ACC112 (cell line): Measurements from ENCODE around the gene ST7L.
"Not testable (repeated sequence)": the region's sequence is repeated elsewhere in the genome, so short reads cannot be mapped to it uniquely, and the experiment has no call there.

Experiments
- H2AFZ ChIP-seq: fragments of 200-600 bp; sonication (generic); one replicate; pipeline ENCODE4 v1.6.0; 2017; ENCODE audit warnings: antibody characterized with exemption, low read length; ENCODE audit not compliant: unreplicated experiment
- H3K27ac ChIP-seq: fragments of 200-600 bp; sonication (generic); 2 replicates; pipeline ENCODE4 v1.5.1; 2014; ENCODE audit warnings: low read depth, mild to moderate bottlenecking, antibody characterized with exemption, low read length, moderate library complexity
- H3K27me3 ChIP-seq: fragments of 200-600 bp; sonication (generic); 2 replicates; pipeline ENCODE4 v1.6.1; 2014; ENCODE audit warnings: mild to moderate bottlenecking, antibody characterized with exemption, low read length, moderate library complexity, mixed read lengths; ENCODE audit not compliant: insufficient read depth
- H3K36me3 ChIP-seq: fragments of 200-600 bp; sonication (generic); 2 replicates; pipeline ENCODE4 v1.6.1; 2016; ENCODE audit warnings: mild to moderate bottlenecking, antibody characterized with exemption, low read length, moderate library complexity, mixed read lengths; ENCODE audit not compliant: insufficient read depth
- H3K4me1 ChIP-seq: fragments of 200-600 bp; sonication (generic); one replicate; pipeline ENCODE4 v1.6.1; 2016; ENCODE audit warnings: low read length, mixed read lengths; ENCODE audit not compliant: insufficient read depth, unreplicated experiment, control insufficient read depth
- H3K4me3 ChIP-seq: fragments of 200-600 bp; sonication (generic); 2 replicates; pipeline ENCODE4 v1.5.1; 2014; ENCODE audit warnings: mild to moderate bottlenecking, low read depth, low read length
- H3K79me2 ChIP-seq: fragments of 200-600 bp; sonication (generic); one replicate; pipeline ENCODE4 v1.6.0; 2016; ENCODE audit warnings: low read length; ENCODE audit not compliant: control insufficient read depth, unreplicated experiment, insufficient read depth

The ST7L gene

DNA sequence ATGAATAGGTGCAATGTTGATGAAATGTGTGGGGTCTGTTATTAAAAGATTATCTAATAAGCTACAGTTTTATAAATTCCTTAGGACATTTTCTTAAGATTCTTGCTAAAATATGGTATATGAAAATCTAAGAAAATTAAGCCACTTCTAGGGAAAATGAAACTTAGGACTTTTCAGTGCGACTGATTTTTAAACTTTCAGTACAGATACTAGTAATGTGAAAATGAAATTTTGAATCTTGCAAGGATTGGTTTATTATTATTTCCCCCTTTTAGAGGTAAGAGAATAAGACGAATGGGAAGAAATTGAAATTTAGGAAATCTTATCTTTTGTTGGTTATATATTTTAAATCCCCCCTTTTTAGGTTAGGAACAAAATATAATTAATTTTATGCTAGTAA, 17.1 kb upstream of the ST7L start:
- Histone ChIP-seq H3K4me3 (peak overlapping the region; percentile 59), H3K27me3 (no peaks in the 10 kb centered on the region), H3K27ac (peak overlapping the region; percentile 90), H3K4me1 (peaks cover 45% of the 10 kb centered on the region), H3K79me2 (peaks cover 85% of the 10 kb centered on the region), H2AFZ (no peak overlapping the region), H3K36me3 (peaks cover 3% of the 10 kb centered on the region; the same call in 1 of the 2 replicates)

DNA sequence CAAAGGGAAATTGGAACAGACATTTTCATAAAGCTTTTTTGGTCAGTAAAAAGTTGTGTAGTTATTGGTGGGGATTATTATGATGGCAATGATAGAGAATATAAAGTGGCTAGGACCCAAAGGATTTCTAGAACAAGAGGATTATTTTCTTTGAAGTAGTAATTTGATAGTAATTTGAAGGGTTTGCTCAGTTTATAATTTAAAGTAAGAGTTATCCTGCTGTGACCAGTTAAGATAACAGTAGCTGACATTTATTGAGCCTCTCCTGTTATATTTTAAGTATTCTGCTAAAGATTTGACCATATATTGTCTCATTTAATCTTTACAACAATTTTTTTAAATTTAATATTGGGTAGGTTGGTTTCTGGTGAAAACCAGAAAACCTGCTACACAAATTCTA, 15.4 kb upstream of the ST7L start:
- no peak overlapping the region for H3K4me3 ChIP-seq
- peak overlapping the region; percentile 90 for H3K27ac ChIP-seq
- H2AFZ ChIP-seq, result no peak overlapping the region
- H3K27me3 ChIP-seq, result no peaks in the 10 kb centered on the region
- H3K79me2 ChIP-seq, result peaks cover 97% of the 10 kb centered on the region
- peaks cover 45% of the 10 kb centered on the region for H3K4me1 ChIP-seq
- H3K36me3 ChIP-seq, result peaks cover 13% of the 10 kb centered on the region

DNA sequence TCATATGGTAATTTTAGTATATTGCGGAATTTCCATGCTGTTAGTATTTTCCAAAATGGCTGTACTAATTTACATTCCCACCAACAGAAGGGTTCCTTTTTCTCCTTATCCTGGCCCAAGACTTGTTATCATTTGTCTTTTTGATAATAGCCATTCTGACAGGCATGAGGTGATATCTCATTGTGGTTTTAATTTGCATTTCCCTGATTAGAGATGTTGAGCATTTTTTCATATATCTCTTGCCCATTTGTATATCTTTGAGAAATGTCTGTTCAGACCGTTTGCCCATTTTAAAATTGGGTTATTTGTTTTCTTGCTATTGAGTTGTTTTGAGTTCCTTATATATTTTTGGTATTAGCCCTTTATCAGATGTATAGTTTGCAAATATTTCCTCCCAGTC, 14.7 kb upstream of the ST7L start:
- peaks cover 18% of the 10 kb centered on the region for H3K36me3 ChIP-seq
- H3K4me1 ChIP-seq, result peaks cover 45% of the 10 kb centered on the region
- no peak overlapping the region for H2AFZ ChIP-seq
- no peak overlapping the region for H3K27ac ChIP-seq
- peaks cover 98% of the 10 kb centered on the region for H3K79me2 ChIP-seq
- no peaks in the 10 kb centered on the region for H3K27me3 ChIP-seq
- H3K4me3 ChIP-seq, result no peak overlapping the region

DNA sequence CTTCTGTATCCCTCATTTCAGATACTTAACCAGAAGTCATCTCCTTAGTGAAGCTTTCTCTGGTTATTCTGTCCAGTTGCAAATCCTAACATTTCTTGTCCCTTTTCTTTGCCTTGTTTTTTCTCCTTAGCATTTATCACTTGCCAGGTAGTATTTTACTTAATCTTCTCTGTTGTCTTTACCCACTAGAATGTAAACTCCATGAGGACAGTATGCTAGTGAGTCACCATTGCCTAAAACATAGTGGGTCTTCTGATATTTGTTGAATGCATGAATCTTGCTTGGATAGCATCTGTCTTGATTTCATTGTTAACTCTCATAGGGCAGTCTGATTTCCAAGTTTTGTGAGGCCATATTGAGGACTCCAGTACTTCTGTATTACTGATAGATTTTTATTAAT, 10.3 kb upstream of the ST7L start:
- peaks cover 97% of the 10 kb centered on the region for H3K79me2 ChIP-seq
- peaks cover 42% of the 10 kb centered on the region for H3K36me3 ChIP-seq
- H2AFZ ChIP-seq, result no peak overlapping the region
- no peak overlapping the region for H3K4me3 ChIP-seq
- H3K4me1 ChIP-seq, result peaks cover 20% of the 10 kb centered on the region
- H3K27ac ChIP-seq, result no peak overlapping the region
- no peaks in the 10 kb centered on the region for H3K27me3 ChIP-seq

DNA sequence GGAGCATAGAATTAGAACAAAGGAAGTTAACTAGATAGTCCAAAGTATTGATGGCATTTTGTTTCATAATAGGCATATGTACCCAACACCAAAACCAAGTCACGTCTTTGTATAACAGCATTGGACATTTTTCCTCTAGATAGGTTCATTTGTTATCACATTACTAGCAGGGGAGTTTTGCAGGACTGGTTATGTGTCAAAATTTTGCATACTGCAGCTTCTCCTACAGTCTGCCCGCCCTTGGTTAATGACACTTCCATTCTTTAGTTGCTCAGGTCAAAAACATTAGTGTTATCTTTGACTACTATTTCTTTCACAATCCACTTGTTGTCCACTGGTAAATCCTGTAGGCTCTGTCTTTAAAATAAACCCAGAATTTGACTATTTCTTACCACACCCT, 9.6 kb upstream of the ST7L start:
- H3K4me3 ChIP-seq, result no peak overlapping the region
- H3K27me3 ChIP-seq, result no peaks in the 10 kb centered on the region
- no peak overlapping the region for H2AFZ ChIP-seq
- H3K27ac ChIP-seq, result no peak overlapping the region
- H3K4me1 ChIP-seq, result peaks cover 12% of the 10 kb centered on the region
- peaks cover 42% of the 10 kb centered on the region for H3K36me3 ChIP-seq
- H3K79me2 ChIP-seq, result peaks cover 94% of the 10 kb centered on the region

DNA sequence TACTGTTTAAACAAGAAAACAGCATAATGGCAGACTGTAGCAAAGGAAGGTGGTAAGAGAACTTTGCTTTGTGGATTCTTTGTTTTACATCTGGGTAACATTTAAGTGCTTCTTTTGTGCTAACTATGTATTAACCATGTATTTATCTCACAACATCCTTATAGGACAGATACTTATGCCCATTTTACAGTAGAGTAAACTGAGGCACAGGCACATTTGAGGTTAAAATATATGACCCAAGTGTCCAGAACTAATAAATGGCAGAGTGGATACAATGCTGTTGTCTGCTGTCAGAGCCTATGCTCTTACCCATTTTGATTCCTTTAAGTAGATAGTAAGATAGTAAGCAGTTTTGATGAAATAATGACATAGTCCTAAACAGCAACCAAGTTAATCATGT, 7.9 kb upstream of the ST7L start:
- H2AFZ ChIP-seq, result no peak overlapping the region
- H3K4me3 ChIP-seq, result no peak overlapping the region
- no peaks in the 10 kb centered on the region for H3K27me3 ChIP-seq
- H3K27ac ChIP-seq, result no peak overlapping the region
- peaks cover 42% of the 10 kb centered on the region for H3K36me3 ChIP-seq
- H3K79me2 ChIP-seq, result peaks cover 94% of the 10 kb centered on the region
- peaks cover 20% of the 10 kb centered on the region for H3K4me1 ChIP-seq

DNA sequence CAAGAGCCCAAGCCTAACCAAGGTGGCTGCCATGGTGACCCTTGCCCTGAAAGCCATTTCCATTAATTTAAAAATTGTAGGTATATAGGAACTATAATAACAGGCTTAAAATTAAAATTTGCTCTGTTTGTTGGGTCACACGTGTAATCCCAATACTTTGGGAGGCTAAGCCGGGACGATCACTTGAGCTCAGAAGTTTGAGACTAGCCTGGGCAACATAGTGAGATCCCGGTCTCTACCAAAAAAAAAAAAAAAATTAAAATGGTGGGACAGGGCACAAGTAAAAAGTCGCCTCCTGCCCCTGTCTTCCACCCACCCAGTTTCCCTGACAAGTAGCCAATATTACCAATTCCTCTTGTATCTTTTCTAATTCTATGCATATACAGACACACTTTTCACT, 7.3 kb upstream of the ST7L start:
- peaks cover 94% of the 10 kb centered on the region for H3K79me2 ChIP-seq
- no peak overlapping the region for H3K27ac ChIP-seq
- H3K4me1 ChIP-seq, result peaks cover 25% of the 10 kb centered on the region
- H2AFZ ChIP-seq, result no peak overlapping the region
- H3K4me3 ChIP-seq, result no peak overlapping the region
- no peaks in the 10 kb centered on the region for H3K27me3 ChIP-seq
- H3K36me3 ChIP-seq, result peaks cover 40% of the 10 kb centered on the region

DNA sequence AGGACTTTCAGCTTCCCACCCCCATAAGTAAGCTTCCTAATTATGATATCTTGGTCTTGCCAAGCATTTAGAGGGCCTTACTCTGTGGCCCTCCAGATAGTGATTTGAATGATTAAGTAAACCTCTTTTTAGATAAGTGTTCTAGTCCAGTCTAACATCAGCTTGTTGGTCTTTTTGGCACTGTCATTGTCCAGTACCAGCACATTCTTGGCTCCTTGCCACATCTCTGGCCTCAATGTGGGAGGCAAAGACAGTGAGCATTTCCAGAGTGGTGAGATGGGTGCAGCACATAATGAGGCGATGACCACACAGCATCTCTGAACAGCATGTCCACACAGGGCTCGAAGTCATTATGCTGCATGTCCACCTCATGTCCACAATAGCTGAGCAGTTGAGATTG, 6.8 kb upstream of the ST7L start:
- Histone ChIP-seq H3K4me1 (peaks cover 30% of the 10 kb centered on the region), H3K4me3 (0 out of 2 replicates have a peak overlapping the region, but pooled peaks have one; percentile 14), H3K27me3 (no peaks in the 10 kb centered on the region), H2AFZ (no peak overlapping the region), H3K27ac (peak overlapping the region; percentile 20), H3K79me2 (peaks cover 94% of the 10 kb centered on the region), H3K36me3 (peaks cover 35% of the 10 kb centered on the region)

DNA sequence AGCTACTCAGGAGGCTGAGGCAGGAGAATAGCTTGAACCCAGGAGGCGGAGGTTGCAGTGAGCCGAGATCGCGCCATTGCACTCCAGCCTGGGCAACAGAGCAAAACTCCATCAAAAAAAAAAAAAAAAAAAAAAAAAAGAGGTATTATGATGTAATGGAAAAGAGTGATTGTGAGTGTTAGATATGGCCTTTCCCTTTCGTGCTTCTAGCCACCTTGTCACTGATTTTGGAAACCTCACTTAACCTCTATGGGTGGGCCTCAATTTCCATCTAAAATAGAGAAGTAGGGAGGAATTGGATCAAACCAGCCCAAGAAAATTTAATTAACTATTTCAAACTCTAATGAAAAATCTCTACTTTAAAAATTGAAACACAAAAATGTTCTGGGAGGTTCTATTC, 5.6 kb upstream of the ST7L start:
- H3K4me1 ChIP-seq, result peaks cover 31% of the 10 kb centered on the region
- peaks cover 95% of the 10 kb centered on the region for H3K79me2 ChIP-seq
- H3K4me3 ChIP-seq, H2AFZ ChIP-seq, H3K27me3 ChIP-seq: not testable (repeated sequence)
- H3K36me3 ChIP-seq, result peaks cover 30% of the 10 kb centered on the region
- H3K27ac ChIP-seq, result 0 out of 2 replicates have a peak overlapping the region, but pooled peaks have one; percentile 20

DNA sequence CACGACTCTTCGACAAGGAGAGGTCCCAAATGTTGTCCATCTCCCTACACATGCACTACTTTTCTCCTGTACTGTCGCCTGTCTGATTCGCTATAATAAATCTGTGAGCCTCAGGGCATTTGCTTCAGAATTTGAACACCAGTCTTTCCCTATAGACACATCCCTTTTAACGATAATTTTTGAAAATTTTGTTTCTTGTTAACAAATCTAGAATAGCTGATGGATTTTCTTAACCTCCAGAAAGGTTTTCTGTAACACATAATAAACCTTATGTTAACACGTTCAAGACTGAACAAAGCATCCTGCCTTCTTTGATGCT, 1.4 kb upstream of the ST7L start:
- Histone ChIP-seq H3K27ac (peak overlapping the region; percentile 99), H3K4me1 (peaks cover 28% of the 10 kb centered on the region), H3K27me3 (no peaks in the 10 kb centered on the region), H3K79me2 (peaks cover 92% of the 10 kb centered on the region), H3K36me3 (peaks cover 5% of the 10 kb centered on the region; the same call in 1 of the 2 replicates), H3K4me3 (peak overlapping the region; percentile 98), H2AFZ (no peak overlapping the region)

DNA sequence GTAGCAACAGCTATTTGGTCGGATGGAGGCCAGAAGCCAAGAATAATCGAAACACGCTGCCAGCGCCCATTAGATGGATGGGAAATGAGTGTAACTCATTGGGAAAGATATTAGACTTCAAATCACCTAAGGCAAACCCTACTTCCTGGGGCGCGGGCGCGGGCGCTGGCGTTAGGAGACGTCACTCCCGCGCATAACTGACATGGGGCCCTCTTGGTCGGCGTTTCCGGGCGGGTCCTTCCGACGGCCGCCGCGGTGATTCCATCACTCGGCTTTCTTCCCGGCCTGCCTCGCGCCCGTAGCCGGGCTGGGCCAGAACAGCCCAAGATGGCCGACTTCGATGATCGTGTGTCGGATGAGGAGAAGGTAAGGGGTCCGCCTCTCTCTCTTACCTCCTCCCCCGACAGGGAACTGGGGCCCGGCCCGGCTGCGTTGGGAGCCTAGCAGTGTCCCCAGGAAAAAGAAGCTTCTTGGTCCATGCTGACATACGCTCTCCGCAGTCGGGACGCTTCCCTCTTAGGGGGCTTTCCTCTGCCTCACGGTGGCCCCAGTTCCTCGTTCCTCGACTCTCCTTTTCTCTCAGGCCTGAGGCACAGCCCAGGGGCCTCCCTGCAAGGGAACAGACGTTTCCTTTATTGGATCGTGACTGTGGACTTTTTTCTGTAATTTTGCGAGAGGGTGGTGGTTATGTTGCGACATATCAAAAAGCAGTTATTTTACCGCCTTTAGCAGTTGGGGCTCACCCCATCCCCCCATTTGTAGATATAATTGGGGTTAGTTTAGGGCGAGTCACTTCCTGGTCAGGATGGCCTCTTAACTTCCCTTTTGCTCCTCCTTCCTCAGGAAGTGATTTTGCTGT, 806 bp upstream of the ST7L start, which contains the start of gene CAPZA1:
TSS of gene CAPZA1 (plus strand) at position 315 of the 859 bp plus-strand sequence. CDS start at position 328, 13 bp downstream.
- H2AFZ ChIP-seq, result peak within 1 kb of the TSS; percentile 92
- peak within 1 kb of the TSS; percentile 98 for H3K4me3 ChIP-seq
- H3K27me3 ChIP-seq, result no peaks in the 10 kb centered on the region
- peak within 1 kb of the TSS; percentile 99 for H3K27ac ChIP-seq
- peaks cover 91% of the 10 kb centered on the region for H3K79me2 ChIP-seq
- no peaks in the 10 kb centered on the region; the same call in 1 of the 2 replicates for H3K36me3 ChIP-seq
- peaks cover 22% of the 10 kb centered on the region for H3K4me1 ChIP-seq
